ENCODE data around the gene IL13RA2.

IL13RA2 gene, protein sequence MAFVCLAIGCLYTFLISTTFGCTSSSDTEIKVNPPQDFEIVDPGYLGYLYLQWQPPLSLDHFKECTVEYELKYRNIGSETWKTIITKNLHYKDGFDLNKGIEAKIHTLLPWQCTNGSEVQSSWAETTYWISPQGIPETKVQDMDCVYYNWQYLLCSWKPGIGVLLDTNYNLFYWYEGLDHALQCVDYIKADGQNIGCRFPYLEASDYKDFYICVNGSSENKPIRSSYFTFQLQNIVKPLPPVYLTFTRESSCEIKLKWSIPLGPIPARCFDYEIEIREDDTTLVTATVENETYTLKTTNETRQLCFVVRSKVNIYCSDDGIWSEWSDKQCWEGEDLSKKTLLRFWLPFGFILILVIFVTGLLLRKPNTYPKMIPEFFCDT

DNA sequence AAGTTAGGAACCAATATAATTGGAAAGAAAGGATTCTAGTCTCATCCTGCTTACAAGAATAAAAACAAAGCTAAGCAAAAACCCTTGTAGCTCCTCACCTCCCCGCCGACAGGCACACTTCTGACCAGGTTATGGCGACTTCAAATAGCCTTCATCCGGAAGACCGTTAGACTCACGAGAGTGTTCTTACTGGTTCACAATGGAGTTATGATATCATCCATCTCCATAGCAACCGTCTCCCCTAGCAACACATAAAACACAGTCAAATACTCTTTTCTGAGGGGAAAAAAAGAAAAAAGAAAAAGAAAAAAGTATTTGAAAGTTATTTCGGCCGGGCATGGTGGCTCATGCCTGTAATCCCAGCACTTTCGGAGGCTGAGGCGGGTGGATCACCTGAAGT lies at the start of gene IL13RA2:
TSS of gene IL13RA2 (minus strand) at position 162 of the 400 bp plus-strand sequence. CDS start 347 bp downstream, outside the sequence.
- DNase-seq (ENCODE audit: low read depth in 2 of 2): no peak

- DNase-seq (ENCODE audit: low read depth in 2 of 2): no peak
Observed at GRCh38 chrX:115065304-115065703, 47.9 kb upstream of the IL13RA2 start.

GRCh38 chrX:115060013-115060412 lies 42.6 kb upstream of the IL13RA2 start:
- DNase-seq (ENCODE audit: low read depth in 2 of 2): no peak

DNA sequence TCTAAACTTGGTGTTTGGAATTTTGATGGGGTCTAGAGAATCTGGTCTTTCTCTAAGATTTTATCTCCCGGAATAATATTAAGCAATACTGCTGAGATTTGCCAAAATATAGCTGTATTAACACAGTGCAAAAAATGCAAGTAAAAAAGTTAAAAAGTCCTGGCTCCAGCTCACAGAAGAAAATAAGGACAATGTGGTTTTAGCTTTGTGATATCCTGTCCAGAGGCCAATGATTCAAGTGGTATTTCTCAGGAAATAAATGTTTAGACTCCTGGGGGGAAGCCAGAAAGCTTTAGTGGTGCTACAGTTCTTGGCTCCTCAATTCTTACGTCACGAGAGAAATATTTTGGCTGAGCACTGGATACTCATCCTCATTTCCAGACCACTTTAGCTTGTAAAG lies 40.9 kb upstream of the IL13RA2 start:
- DNase-seq (ENCODE audit: low read depth in 2 of 2): no peak

DNA sequence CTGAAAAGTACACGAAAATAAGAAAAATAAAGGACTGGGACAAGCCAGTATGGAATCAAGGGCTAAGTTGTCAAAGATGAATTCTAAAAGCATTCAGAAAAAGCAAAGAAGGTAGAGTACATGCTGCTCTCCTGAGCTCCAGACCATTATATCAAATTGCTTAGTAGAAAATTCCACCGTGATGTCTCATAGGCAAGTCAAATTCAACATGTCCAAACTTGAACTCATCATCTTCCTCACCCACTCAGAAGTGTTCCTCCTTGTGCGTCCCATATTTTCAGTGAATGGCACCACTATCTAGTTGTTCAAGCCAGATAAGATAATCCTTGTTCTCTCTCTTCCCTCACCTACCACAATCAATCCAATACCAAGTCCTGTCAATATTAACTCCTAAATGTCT lies 37.5 kb upstream of the IL13RA2 start:
- DNase-seq (ENCODE audit: low read depth in 2 of 2): no peak

GRCh38 chrX:115053223-115053622 lies 35.8 kb upstream of the IL13RA2 start:
- no peak for DNase-seq (ENCODE audit: low read depth in 2 of 2)

GRCh38 chrX:115047715-115048114 lies 30.3 kb upstream of the IL13RA2 start:
- DNase-seq (ENCODE audit: low read depth in 2 of 2): no peak

- DNase-seq (ENCODE audit: low read depth in 2 of 2): no peak
Observed at GRCh38 chrX:115047181-115047580, 29.8 kb upstream of the IL13RA2 start.

DNA sequence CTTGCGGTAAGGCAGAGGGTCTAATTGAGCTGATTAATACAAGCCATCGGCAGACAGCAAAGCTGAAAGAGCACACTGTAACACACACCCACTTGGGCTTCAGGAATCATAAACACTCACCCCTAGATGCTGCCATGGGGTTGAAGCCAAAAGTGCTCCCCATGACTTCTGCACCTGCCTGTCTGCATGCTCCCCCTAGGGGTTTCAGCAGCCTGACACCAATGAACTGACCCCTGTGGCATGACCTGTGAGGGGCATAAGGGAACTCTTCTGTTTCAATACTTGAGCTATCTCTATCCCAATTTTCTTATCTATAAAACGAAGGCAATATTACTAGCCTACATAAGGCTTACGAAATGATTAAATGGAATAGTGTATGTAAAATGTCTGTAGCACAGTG lies 23.0 kb upstream of the IL13RA2 start:
- no peak for DNase-seq (ENCODE audit: low read depth in 2 of 2)

DNA sequence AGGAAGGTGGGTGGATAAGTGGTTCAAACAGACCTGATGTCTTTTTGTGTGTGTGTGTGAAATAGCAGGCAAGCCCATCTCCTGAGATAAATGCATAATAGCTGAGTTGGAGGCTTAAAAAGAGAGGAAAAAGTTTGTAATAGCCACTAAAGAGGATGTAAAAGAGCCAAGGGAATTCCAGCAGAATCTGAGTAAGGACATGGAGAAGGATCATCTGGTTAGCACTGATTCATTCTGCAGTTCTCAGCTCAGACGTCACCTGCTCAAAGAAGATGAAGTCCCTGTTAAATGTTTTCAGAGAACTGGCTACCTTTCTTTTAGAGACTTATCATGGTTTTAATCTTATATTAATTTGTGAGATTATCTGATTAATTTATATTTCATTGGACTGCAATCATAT lies 21.0 kb upstream of the IL13RA2 start:
- DNase-seq (ENCODE audit: low read depth in 2 of 2): no peak

- no peak for DNase-seq (ENCODE audit: low read depth in 2 of 2)
Observed at GRCh38 chrX:115036029-115036428, 18.6 kb upstream of the IL13RA2 start.

DNA sequence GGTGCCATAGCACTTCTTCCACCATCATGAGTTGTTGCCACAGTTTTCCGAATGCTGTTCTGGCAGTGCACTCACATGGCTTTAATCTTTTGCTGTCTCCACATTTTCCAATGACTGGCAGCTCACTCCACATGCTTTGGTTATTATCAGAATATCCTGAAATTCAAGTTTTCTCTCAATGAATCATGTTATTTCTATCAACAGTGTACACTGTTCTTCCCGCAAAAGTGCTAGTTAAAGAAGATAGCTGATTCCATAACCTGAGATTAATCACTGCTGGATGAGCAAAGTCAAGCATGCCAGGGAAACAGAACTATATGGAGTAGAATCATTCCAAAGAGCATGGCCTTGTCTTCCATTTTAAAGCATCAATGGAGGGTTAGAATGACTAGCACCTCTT lies 14.6 kb upstream of the IL13RA2 start:
- DNase-seq (ENCODE audit: low read depth in 2 of 2): no peak

GRCh38 chrX:115030625-115031024 lies 13.2 kb upstream of the IL13RA2 start:
- DNase-seq (ENCODE audit: low read depth in 2 of 2): no peak

- no peak for DNase-seq (ENCODE audit: low read depth in 2 of 2)
Observed at GRCh38 chrX:115029869-115030570, 12.6 kb upstream of the IL13RA2 start.

DNA sequence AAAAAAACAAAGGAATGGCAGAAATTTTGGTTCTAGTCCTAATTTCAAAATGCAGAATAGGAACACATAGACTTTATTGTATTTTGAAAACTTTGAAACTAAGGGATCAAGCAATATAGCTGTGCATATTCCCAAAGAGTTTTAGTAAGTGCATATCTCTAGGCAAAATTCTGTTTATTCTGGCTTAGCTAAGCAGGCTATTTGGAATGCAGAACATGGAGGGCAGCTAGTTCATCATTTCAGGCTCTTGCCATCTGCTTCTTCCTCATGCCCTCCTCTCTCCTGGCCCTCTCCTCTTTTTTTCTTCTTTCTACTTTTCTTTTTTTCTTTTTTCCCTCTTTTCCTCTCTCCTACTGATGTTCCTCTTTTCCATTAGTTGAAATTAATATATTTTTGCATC lies 12.0 kb upstream of the IL13RA2 start:
- no peak for DNase-seq (ENCODE audit: low read depth in 2 of 2)

GRCh38 chrX:115023811-115024210 lies 6.4 kb upstream of the IL13RA2 start:
- DNase-seq (ENCODE audit: low read depth in 2 of 2): no peak

DNA sequence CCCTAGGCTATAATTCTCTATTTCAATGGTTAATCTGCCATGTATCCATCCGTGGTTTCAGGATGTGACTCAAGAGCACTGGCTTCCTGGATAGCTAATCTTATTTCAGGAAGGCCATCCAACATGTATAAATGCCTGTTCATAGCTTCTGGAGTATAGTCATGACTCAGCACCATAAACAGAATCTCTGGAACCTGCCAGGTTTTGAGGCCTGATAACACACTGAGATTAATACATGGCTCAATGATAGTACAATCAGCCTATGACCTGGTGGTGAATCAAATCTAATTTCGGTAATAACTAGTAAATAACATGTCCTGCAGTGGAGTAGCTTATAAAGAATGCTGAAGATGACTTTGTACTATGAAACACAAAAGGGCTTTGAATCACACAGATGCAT lies 5.7 kb upstream of the IL13RA2 start:
- DNase-seq (ENCODE audit: low read depth in 2 of 2): no peak

GRCh38 chrX:115021121-115021520 lies 3.7 kb upstream of the IL13RA2 start:
- DNase-seq (ENCODE audit: low read depth in 2 of 2): no peak

- no peak for DNase-seq (ENCODE audit: low read depth in 2 of 2)
Observed at GRCh38 chrX:115018944-115019343, 1.5 kb upstream of the IL13RA2 start.

DNA sequence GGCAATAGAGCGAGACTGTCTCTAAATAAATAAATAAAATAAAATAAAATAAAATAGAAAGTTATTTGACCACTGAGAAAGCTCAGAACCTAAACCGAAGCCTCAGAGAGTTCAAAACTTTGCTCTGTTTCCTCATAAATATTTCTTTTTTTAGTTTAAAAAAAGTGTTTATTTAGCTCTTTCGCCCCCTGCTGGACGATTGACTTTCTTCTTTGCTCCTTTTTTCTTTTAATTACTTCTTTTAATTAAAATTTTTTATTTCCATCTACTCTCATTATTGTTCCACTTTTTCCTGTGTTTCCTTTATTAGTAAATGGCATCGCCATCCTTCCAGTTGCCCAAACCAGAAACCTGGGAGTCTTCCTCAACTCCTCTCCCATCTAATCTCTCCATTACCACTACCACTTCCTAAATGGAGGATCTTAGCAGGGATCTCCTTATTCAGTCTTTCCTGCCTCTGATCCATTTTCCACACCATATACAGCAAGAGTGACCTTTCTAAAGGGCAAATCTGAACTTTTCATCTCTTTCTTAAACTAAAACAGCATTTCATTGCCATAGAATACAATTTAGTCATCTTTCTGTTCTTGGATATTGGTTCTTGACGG lies 728 bp upstream of the IL13RA2 start:
- DNase-seq (ENCODE audit: low read depth in 2 of 2): no peak

GRCh38 chrX:115013705-115014104 lies 3.7 kb downstream of the IL13RA2 start:
- DNase-seq (ENCODE audit: low read depth in 2 of 2): no peak

GRCh38 chrX:115011428-115011827 lies 6.0 kb downstream of the IL13RA2 start:
- DNase-seq (ENCODE audit: low read depth in 2 of 2): no peak

DNA sequence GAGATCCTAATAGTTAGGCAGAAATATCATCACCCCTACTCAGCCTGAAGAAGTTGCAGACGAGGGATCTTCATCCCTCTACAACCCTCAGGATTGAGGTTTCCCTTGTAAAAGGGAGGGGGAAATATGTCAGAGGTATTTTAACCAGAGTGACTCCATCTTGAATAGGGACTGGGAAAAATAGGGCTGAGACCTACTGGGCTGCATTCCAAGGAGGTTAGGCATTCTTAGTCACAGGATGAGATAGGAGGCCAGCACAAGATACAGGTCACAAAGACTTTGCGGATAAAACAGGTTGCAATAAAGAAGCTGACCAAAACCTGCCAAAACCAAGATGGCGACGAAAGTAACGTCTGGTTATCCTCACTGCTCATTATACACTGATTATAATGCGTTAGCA lies 17.5 kb downstream of the IL13RA2 start:
- DNase-seq (ENCODE audit: low read depth in 2 of 2): no peak
